HK-2 (cell line): Measurements from ENCODE around the gene PDCD2L.
"Not testable (repeated sequence)": the region's sequence is repeated elsewhere in the genome, so short reads cannot be mapped to it uniquely, and the experiment has no call there.

Experiments used
- DNase-seq: peaks from one replicate; pipeline ENCODE4 v3.0.0-alpha.2; 2018; ENCODE audit not compliant: unreplicated experiment

The PDCD2L gene

DNA sequence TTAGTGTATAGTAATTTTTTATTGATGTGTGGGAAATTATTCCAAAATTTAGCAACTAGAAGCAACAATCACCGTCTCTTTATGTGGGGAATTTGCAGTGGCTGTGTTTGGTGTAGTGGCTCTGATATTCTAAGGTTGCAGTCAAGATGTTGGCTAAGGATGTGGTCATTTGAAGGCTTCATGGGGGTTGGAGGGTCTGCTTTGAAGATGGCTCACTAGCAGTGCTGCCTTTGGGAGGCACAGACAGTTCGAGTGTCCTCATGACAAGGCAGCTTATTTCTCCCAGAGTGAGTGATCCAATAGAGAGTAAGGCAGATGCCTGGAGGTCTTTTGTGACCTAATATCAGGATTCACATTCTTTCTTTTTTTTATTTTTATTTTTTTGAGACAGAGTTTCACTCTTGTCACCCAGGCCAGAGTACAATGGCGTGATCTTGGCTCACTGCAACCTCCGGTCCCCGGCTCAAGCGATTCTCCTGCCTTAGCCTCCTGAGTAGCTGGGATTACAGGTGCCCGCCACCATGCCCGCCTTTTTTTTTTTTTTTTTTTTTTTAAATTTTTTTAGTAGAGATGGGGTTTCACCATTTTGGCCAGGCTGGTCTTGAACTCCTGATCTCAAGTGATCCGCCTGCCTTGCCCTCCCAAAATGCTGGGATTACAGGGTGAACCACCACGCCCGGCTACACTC lies 30.5 kb upstream of the PDCD2L start:
- no peak for DNase-seq

DNA sequence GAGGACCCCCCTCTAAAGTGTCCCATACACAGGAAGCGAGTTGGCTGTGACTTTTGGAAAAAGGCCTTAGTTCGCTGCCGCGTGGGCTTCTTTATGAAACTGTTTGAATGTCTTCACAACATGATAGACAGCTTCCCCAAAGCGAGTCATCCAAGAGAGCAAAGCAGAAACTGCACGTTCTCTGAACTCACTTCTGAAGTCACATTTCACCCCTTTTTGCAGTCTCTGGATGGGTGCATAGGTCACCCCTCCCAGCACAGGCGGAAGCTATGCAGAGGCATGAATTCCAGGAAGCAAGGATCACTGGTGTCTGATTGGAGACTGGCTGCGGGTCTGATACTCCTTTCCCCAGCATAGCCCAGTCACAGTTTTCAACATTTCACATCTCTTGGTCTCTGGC lies 28.6 kb upstream of the PDCD2L start:
- DNase-seq, result no peak

DNA sequence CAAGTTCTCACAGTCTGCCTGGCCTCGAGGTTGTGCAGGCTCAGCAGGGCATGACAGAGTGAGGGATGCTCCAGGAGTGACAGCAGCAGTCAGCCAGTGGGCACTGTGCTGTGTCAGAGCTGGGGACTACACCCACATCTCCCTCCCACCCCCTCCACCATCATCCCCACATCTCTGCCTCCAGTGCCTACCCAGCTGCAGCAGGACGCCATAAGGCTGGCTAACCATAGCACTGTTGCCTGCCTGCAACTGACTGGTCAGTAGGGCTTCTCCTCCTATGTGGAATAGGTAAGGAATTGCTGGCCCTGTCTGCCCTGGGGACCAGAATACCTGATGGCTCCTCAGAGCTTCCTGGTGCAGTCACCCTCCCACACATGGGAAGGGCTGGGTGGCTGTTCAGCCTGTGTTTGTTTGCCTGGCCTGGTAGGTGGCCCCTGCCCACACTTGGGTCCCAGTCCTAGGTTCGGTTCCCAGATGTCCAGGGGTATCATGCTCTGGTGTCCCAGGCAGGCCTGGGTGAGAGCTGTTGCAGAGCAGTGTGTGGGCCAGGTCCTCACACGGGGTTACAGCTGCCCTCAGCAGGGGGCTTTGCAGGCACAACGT lies 23.5 kb upstream of the PDCD2L start:
- no peak for DNase-seq

DNA sequence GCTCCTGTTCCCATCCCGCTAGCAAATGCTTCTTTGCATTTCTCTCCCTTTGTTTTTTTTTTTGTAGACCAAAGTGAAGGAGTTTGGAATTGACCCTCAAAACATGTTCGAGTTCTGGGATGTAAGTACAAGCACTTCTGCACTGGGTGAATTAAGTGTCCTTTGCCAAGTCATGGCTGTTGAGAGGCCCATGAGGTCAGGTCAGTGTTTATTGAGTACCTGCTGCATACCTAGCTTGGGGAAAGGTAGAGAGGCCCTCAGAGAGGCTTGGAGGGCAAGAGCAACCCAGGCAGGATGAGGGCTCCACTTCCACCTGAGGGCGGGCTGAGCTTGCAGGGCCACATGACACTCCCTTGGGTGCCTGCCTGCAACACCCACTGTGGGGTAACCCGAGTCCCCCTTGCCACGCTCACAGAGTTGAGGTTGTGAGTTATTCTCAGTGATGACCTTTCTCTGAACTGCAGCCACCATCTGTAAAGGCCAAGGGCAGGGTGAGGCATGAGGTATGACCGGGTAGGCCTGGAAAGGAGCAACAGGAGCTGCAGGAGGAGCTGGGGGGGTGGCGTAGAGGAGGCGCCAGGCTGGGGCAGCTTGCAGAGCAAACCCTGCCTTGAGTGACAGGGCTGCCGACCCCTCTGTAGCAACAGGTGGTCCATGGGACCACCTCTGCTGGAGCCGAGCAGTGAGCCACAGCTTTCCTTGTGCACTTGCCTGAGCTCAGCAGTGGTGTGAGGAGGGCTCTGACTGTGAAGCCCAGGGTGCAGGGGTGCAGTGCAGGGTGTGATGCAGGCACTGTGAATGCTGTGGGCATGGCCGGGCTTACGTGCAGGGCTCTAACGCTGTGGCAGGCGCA lies 22.6 kb upstream of the PDCD2L start:
- no peak for DNase-seq

DNA sequence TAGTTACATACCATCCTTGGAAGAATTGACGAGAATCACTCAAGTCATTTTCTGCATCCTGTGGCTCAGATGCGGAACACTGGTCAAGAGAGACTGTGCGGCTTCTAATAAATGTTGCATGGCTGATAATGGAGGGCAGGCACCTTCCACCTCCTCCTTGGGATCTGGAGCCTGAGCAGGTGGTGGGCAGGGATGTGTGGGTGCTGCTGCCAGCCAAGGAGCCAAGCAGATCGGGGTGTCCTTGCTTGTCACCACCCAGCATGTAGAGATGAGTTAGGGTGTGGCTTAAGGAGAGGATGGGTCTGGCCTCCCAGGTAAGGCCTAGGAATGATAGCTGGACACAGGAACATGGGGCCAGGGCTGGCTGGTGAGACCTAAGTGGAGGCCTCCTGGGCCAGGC lies 21.7 kb upstream of the PDCD2L start:
- no peak for DNase-seq

DNA sequence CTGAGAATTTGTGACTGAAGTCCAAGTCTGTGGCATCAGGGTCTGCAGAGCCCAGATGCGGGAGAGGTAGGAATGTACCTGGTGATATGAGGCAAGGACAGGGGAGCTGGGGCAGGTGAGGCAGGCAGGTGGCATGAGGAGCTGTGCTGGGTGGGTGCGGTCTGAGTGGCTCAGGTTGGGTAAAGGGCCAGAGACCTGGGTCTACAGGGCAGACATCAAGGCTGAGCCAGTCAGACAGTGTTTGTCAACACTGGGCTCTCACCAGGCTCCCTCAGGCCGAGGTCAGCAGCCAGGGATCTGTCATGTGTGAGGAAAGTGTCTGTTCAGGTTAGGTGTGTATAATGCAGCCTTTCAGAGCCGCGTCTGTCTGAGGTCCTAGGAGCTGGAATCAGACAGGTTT lies 20.6 kb upstream of the PDCD2L start:
- no peak for DNase-seq

DNA sequence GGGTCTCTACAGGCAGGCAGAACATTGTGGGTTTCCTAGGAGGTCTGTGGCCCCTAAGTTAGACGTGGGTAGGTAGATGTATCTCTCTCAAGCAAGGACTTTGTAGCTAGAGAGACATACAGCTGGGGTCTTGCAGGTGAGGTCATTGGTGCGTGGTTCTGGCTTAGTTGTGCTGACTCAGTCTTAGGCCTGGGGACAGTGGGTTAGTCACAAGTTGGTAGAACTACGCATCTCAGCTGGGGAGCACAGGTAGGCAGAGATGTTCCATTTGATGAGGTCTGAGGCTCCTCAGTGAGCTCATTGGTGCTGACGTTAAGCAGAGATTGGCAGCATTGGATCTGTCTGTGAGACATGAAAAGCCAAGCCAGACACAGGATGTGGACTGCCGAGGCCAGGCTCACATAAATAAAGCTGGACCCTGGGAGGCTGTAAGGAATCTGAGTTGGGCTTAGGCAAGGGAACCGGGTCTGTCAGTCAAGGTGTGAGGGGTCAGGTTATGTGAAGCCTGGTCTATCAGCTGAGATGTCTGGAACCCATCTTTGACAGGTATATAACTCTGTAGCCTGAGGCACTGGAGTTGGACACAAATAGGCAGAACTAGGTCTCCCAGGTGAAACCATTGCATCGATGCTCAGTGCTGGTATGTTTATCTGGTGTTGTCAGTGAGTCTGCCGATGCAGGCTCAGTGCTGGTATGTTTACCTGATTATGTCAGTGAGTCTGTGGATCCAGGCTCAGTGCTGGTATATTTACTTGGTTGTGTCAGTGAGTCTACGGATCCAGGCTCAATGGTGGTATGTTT lies 17.4 kb upstream of the PDCD2L start:
- DNase-seq, result no peak

DNA sequence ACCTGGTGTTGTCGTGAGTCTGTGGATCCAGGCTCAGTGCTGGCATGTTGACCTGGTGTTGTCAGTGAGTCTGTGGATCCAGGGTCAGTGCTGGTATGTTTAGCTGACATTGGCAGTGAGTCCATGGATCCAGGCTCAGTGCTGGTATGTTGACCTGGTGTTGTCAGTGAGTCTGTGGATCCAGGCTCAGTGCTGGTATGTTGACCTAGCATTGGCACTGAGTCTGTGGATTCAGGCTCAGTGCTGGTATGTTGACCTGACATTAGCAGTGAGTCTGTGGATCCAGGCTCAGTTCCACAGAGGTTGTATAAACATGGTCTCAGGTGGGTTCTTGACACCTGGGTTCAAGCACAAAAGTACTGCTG lies 16.8 kb upstream of the PDCD2L start:
- DNase-seq, result no peak

DNA sequence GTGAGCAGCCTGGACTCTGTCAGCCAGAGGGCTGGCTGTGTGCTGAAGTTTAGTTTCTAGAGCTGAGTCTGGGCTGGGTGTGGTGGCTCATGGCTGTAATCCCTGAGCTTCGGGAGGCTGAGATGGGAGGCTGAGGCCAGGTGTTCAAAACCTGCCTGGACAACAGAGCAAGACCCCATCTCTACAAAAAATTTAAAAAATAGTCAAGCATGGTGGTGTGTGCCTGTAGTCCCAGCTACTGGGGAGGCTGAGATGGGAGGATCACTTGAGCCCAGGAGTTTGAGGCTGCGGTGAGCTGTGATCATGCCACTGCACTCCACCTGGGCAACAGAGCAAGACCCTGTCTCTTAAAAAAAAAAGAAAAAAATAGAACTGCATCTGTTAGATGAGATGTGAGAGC lies 15.5 kb upstream of the PDCD2L start:
- DNase-seq, result not testable (repeated sequence)

DNA sequence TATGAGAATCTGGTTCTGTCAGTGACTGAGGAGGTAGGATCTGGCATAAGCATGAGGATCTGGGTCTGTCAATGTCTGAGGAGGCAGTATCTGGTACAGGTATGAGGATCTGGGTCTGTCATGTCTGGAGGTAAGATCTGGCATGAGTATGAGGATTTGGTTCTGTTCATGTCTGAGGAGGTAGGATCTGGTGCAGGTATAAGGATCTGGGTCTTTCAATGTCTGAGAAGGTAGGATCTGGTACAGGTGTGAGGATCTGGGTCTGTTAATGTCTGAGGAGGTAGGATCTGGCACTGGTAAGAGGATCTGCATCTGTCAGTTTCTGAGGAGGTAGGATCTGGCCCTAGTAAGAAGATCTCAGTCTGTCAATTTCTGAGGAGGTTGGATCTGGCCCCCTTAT lies 12.4 kb upstream of the PDCD2L start:
- no peak for DNase-seq

DNA sequence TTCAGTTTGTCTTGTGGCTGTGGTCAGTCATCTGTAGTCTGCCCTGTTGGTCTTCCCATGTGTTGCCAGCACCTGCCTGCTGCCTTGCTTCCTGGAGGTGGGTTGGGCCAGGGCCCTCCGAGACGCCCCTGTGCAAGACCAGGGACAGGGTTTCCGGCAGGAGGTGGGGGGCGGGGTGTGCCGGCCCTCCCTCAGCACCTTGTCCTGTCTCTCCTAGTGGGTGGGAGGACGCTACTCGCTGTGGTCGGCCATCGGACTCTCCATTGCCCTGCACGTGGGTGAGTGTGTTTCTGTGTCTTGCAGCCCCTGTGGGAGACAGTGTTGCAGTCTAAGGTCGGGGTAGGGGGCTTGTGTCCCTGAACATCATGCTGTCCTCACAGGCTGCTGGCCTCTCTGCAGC lies 11.2 kb upstream of the PDCD2L start:
- no peak for DNase-seq

DNA sequence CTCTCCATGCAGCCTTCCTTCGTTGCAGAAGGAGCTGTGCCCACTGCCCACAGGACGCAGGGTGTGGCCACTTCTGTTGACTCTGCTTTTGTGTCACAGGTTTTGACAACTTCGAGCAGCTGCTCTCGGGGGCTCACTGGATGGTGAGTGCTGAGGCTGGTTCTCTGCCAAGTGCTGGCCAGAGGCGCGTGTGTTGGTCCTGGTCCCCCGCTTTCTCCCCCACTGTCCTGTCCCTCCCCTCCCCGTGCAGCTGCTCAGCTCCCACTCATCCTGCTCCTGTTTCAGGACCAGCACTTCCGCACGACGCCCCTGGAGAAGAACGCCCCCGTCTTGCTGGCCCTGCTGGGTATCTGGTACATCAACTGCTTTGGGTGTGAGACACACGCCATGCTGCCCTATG lies 10.6 kb upstream of the PDCD2L start:
- no peak for DNase-seq

DNA sequence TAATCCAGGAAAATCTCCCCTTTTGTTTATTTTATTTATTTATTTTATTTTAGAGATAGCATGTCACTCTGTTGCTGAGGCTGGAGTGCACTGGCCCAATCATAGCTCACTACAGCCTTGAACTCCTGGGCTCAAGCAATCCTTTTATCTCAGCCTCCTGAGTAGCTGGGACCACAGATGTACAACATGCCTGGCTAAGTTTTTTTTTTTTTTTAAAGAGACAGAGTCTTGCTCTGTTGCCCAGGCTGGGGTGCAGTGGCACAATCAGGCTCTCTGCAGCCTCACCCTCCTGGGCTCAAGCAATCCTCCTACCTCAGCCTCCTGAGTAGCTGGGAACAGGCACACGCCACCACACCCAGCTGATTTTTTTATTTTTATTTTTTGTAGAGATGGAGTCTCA lies 6.3 kb upstream of the PDCD2L start:
- DNase-seq, result no peak

DNA sequence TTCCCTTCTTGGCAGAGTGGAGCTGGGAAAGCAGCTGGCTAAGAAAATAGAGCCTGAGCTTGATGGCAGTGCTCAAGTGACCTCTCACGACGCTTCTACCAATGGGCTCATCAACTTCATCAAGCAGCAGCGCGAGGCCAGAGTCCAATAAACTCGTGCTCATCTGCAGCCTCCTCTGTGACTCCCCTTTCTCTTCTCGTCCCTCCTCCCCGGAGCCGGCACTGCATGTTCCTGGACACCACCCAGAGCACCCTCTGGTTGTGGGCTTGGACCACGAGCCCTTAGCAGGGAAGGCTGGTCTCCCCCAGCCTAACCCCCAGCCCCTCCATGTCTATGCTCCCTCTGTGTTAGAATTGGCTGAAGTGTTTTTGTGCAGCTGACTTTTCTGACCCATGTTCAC lies 4.3 kb upstream of the PDCD2L start:
- DNase-seq, result no peak

DNA sequence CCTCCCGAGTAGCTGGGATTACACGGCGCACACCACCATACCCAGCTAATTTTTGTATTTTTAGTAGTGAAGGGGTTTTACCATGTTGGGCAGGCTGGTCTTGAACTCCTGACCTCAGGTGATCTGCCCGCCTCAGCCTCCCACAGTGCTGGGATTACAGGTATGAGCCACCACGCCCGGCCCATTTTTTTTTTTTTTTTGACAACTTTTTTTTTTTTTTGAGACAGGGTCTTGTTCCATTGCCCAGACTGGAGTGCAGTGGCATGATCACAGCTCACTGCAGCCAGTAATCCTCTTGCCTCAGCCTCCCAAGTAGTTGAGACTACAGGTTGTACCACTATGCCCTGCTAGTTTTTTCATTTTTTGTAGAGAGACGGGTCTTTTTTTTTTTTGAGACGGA lies 3.4 kb upstream of the PDCD2L start:
- not testable (repeated sequence) for DNase-seq

DNA sequence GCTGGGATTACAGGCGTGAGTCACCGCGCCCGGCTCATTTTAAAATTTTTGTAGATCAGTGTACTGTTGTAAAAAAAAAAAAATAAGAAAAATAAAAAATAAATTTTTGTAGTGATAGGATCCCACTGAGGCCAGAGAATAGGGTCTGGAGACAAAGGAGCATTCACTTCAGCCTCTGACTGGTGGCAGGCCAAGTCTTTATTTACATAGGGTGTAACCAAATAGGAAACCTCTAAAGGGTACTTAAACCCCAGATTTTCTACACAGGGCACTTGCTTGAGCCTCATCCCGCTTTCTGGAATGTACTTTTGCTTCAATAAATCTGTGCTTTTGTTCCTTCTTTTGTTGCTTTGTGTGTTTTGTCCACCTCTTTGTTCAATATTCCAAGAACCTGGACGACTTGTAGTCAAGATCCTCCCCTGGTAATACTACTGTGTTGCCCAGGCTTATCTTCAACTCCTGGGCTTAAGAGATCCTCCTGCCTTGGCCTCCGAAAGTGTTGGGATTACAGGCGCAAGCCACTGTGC lies 2.1 kb upstream of the PDCD2L start:
- DNase-seq, result no peak

DNA sequence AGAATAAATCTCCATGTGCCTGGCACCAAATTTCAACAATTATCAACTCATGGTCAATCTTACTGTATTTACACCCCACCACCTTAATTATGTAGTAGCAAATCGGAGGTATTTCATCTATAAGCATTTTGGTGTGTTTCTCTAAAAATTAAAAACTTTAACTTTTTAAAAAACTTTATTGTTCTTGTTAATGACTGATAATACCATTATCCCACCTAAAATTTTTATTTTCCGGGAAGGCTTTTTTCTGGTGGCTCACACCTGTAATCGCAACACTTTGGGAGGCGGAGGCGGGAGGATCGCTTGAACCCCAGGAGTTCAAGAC lies 453 bp upstream of the PDCD2L start:
- no peak for DNase-seq

DNA sequence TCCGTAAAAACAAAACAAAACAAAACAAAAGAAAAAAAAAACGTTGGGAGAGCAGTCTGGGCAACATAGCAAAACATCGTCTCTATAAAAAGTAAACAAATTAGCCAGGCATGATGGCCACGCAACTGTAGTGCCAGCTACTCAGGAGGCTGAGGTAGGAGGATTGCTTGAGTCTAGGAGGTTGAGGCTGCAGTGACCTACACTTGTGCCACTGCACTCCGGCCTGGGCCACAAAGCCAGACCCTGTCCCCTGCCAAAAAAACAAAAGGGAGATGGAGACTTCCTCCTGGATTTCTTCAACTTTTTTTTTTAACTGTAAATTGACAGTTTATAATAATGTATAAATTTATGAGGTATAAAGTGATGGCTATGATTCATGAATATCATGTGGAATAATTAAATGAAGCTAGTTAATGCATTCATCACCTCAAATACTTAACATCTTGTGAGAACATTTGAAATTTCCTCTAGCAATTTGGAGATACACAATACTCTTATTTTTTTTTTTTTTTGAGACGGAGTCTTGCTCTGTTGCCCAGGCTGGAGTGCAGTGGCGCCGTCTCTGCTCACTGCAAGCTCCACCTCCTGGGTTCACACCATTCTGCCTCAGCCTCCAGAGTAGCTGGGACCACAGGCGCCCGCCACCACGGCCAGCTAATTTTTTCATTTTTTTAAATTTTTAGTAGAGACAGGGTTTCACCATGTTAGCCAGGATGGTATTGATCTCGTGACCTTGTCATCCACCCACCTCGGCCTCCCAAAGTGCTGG lies 1.9 kb downstream of the PDCD2L start:
- no peak for DNase-seq

DNA sequence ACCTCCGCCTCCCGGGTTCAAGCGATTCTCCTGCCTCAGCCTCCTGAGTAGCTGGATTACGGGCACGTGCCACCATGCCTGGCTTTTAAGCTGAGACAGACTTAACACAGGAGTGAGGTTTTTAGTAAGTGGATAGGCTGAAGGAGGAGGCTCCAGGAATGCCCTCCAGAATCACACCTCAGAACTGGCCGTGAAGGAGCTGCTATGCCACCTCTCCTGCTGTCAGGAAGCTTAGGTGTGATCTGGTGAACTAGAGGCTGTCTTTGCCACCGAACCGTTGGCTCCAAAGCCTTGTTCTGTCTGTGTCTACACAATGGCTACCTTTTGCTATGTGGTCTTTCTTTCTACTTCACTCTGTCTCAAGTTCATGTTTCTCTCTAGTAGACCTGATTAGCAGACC lies 4.2 kb downstream of the PDCD2L start:
- DNase-seq, result no peak

DNA sequence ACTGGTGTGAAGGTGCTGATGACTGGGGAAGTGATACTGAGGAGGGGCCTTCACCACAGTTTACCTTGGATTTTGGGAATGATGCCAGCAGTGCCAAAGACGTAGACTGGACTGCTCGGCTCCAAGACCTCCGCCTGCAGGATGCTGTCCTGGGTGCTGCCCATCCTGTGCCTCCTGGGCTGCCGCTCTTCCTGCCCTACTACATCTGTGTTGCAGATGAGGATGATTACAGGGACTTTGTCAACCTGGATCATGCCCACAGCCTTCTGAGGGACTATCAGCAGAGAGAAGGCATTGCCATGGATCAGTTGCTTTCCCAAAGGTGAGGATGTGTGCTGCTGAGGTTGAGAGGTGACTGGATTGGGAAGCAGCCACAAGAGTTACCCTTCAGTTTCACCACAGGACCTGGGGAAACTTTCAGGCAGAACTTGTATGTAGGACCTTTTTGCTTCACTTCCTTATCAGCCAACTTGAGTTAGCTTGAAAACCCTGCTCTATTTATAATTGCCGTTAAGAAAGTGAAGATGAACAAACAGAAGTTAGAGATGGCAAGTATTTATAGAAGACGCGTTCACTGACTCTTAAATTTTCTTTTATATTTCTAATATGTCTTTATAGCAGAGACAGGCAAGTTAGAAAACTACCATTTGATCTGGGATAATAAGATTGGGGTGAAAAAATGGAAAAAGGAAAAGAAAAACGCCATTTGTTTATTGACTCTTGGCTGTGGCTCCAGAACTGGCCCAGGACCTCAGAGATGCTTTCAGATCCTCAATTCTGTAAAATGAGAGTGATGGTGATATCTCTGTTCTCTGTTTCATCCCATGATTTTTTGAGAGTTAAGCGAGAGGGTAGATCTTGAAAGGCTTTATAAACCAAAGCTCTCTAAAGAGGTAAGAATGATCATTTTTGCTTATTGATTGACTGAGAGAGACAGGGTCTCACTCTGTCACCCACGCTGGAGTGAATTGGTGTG lies 5.3 kb downstream of the PDCD2L start:
- DNase-seq, result no peak
